SJSA1 (cell line): ENCODE measurements around the gene VRK3. TPM values are rescaled to one million over a fixed set of nuclear protein-coding genes. Genes with fewer than 3 reads are reported as not detected.

ENCODE experiments used
- DNase-seq, 2 experiments: peaks; one replicate each; pipeline ENCODE4 v3.0.0-alpha.2; 2015 to 2020; ENCODE audit warnings: low spot score in 2 of 2, low read depth in 1 of 2
- H3K27ac ChIP-seq: fragments of 250-450 bp; sonication (Bioruptor Pico); 2 replicates; pipeline ENCODE4 v1.5.1; 2020; ENCODE audit warnings: mild to moderate bottlenecking, moderate library complexity
- H3K27me3 ChIP-seq: fragments of 250-450 bp; sonication (Bioruptor Pico); replicated peaks from 2 replicates; pipeline ENCODE4 v1.5.1; 2020; ENCODE audit warnings: mild to moderate bottlenecking, moderate library complexity
- H3K36me3 ChIP-seq: fragments of 250-450 bp; sonication (Bioruptor Pico); 2 replicates; pipeline ENCODE4 v1.5.1; 2020; ENCODE audit warnings: mild to moderate bottlenecking
- H3K4me1 ChIP-seq: fragments of 250-450 bp; sonication (Bioruptor Pico); replicated peaks from 2 replicates; pipeline ENCODE4 v1.6.1; 2021; ENCODE audit warnings: mild to moderate bottlenecking
- H3K4me3 ChIP-seq: fragments of 250-450 bp; sonication (Bioruptor Pico); 2 replicates; pipeline ENCODE4 v1.5.1; 2020; ENCODE audit warnings: mild to moderate bottlenecking
- H3K9me3 ChIP-seq: fragments of 250-450 bp; sonication (Bioruptor Pico); replicated peaks from 2 replicates; pipeline ENCODE4 v1.5.1; 2020; ENCODE audit warnings: mild to moderate bottlenecking
- total RNA-seq: library from RNA; depleted of rRNA; stranded (reverse); fragments of >200 nt; shearing (Covaris generic); gene quantifications from 2 replicates; pipeline ENCODE4 v1.2.3, GENCODE V29; 2014

The VRK3 gene
- total RNA-seq, 1 experiment from 2014 or later, result 33.2 TPM

DNA sequence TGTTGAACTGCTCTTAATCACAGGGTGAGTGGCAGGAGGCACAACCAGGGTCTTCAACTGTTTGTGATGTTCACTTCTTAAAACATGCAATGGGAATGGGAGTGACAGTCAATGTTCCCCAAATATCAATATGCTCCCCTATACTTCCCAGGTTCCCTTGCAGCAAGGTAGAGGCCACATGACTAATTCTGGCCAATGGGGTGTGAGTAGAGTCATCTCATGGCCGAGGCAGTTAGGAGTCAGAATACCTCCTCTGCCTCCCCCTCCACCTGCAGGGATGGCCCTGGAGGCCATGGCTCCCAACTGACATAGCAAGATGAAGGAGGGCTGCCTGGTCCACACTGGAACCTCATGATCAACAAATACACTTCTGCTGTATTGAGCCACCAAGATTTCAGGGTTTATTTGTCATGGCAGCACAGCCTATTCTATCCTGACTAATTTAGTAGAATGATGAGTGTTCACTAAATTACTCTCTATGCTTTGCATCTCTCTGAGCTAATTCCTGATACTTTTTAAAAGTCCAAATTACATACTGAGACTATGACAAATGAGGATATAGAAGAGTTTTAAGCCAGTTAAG, 8.9 kb downstream of the VRK3 start:
- DNase-seq, result no peak
- Histone ChIP-seq H3K36me3 (peaks cover 75% of the 10 kb centered on the region), H3K27me3 (no peaks in the 10 kb centered on the region), H3K27ac (no peak overlapping the region), H3K4me3 (no peak overlapping the region), H3K9me3 (no peaks in the 10 kb centered on the region), H3K4me1 (peaks cover 8% of the 10 kb centered on the region)

DNA sequence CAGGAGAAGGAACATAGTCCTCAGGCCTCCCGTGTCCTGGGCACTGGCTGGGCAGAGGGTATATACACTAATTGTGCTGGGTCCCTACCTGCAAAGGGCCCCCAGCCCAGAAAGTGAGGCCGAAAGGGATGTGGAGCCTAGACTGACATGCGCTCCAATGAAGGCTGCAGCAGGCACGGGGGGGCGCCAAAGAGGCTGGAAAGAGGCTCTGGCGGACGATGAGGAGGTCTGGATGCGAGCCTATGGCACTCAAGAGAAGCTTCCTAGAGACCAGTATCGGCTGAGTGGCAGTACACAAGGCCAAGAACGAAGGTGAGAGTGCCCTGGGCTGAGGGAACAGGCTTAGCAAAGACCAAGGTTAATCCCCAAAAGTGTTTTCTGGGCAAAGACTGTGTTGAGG, 16.6 kb downstream of the VRK3 start:
- H3K4me3 ChIP-seq, result no peak overlapping the region
- peaks cover 49% of the 10 kb centered on the region for H3K36me3 ChIP-seq
- no peak for DNase-seq
- H3K4me1 ChIP-seq, result peaks cover 10% of the 10 kb centered on the region
- no peaks in the 10 kb centered on the region for H3K9me3 ChIP-seq
- H3K27ac ChIP-seq, result no peak overlapping the region
- no peaks in the 10 kb centered on the region for H3K27me3 ChIP-seq

DNA sequence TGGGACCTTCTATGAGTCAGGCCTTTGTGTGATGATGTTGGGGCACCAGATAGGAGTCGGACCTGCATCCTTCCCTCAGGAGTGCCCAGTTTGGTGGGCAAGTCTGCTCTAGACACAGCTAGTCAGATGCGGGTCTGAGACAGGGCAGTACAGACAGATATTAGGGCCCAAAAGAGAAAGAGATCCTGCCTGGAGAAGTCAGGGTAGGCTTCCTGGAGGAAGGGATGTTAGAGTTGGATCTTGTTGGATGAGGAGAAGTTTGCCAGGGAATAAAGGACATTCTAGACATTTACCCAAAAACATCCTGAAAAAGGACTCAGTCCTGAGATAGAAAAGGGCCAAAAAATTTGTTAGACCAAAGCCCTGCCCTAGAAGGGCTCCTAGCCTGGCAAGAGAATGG, 17.2 kb downstream of the VRK3 start:
- Histone ChIP-seq H3K36me3 (peaks cover 49% of the 10 kb centered on the region), H3K27me3 (no peaks in the 10 kb centered on the region), H3K27ac (no peak overlapping the region), H3K4me1 (peaks cover 11% of the 10 kb centered on the region), H3K9me3 (no peaks in the 10 kb centered on the region), H3K4me3 (no peak overlapping the region)
- DNase-seq, result no peak

DNA sequence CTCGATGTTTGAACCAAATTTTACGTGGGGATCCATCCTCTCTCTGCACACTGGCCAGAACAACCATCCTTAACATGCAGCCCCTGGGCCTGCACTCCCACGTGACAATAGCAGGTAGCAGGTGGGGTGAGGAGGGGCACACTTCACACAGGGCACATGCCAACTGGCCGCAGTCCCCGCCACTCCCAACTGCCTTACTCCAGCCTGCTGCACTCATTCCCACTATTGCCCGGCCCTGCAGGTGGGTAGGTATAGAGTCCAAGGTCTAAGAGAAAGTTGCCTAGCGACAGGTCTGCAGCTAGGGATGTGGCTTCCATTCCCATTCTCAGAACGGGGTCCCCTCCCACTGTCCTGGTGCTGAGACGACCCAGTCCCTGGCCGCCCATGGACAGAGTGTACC, 18.0 kb downstream of the VRK3 start:
- no peak for DNase-seq
- peaks cover 49% of the 10 kb centered on the region for H3K36me3 ChIP-seq

DNA sequence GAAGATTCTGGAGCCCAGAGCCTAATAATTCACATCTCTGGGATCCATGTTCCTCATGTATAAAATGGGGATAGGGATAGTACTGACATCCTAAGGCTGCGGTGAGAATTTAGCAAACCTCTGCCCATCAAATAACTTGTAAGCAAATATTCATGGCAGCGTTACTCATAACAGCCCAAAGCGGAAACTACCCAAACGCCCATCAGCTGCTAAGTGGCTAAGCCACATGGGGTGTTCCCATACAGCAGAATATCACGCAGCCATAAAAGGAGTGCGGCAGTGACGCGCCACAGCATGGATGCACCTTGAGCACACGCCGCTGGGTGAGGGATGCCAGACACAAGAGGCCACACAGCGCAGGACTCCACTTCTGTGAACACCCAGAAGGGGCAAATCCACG, 19.7 kb downstream of the VRK3 start:
- Histone ChIP-seq H3K27me3 (no peaks in the 10 kb centered on the region), H3K4me1 (peaks cover 11% of the 10 kb centered on the region), H3K4me3 (no peak overlapping the region), H3K9me3 (no peaks in the 10 kb centered on the region), H3K27ac (no peak overlapping the region), H3K36me3 (peaks cover 58% of the 10 kb centered on the region)
- no peak for DNase-seq

More for the DNA sequence above, 18.0 kb downstream of the VRK3 start:
- Histone ChIP-seq H3K4me3 (no peak overlapping the region), H3K27ac (no peak overlapping the region), H3K4me1 (peaks cover 11% of the 10 kb centered on the region), H3K27me3 (no peaks in the 10 kb centered on the region), H3K9me3 (no peaks in the 10 kb centered on the region)

DNA sequence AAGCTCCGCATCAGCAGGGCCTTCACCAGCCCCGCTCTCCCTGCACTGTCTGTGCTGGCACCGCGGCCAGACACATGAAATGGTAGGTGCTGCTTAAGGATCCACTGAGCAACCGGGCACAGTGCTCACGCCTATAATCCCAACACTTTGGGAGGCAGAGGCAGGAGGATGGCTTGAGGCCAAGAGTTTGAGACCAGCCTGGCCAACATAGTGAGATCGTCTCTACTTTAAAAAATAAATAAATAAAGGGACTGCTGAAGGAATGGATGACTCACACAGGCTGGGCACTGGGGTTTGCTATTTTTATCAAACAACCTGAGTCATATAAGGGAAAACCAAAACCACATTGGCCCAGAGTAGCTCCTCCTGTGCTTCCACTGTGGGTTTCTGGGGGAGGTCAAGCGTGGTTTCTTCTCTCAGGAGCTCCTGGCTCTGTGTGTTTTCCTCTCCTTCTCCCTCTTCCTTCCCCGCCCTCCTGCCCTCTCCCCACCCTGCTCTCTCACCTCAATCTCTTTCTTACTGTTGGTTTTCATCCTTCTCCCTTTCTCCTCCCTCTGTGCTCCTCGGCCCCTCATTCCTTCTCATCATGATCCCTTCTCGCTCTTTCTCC, 21.3 kb downstream of the VRK3 start:
- Histone ChIP-seq H3K9me3 (no peaks in the 10 kb centered on the region), H3K4me1 (peaks cover 11% of the 10 kb centered on the region), H3K4me3 (no peak overlapping the region), H3K27ac (peak overlapping the region; percentile 28), H3K27me3 (no peaks in the 10 kb centered on the region), H3K36me3 (peaks cover 68% of the 10 kb centered on the region)
- DNase-seq, result peak; percentile 81 to 85

DNA sequence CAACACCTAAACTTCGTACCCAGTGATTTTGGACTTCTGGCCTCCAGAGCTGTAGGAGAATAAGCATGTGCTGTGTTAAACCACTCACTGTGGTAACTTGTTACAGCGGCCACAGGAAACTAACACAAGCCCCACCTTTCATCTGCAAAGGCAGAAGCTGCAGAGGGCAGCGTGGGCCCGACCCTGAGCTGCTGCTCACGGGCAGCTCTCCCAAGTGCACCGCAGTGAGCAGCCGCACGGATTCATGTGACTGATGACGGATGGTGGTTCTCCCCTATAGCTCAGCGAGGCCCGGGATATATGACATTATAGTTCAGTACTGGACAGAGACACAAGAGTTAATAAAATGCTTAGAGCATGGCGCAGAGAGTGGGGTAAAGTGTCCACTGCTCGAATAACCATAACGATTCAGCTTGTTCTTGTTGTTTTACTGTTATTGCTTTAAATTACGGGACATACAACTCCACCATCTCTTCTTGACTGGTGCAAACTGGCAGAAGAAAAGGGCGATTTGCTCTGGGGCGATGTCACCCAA, 21.9 kb downstream of the VRK3 start:
- H3K27ac ChIP-seq, result no peak overlapping the region
- no peaks in the 10 kb centered on the region for H3K27me3 ChIP-seq
- no peak overlapping the region for H3K4me3 ChIP-seq
- DNase-seq, result no peak
- peaks cover 62% of the 10 kb centered on the region for H3K36me3 ChIP-seq
- peaks cover 11% of the 10 kb centered on the region for H3K4me1 ChIP-seq
- H3K9me3 ChIP-seq, result no peaks in the 10 kb centered on the region

DNA sequence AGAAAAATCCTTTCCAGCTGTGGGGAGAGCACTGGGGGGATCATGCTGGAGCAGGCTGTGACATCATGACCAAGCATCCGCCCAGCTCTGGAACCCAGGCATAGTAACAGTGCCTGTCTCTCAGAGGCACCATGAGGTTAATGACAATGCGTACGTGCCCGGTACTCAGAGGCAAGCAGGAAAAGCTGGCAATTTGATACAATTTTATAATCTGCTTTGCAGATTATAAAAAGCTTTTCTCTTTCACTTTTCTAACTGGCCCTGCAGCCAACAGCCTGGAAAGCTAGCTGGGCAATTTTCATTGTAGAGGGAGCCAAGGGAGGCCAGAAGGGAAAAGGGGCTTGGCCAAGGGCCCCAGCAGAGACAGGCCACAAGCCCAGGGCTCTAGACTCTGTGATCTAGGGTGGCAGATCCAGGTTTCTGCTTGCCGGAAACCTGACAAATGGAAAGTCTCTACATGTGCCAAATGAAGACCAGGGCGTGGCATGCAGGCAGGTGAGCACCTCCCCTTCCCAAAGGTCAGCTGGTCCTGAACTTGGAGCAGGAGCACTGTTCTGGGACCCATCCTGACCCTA, 22.7 kb downstream of the VRK3 start:
- H3K36me3 ChIP-seq, result peaks cover 62% of the 10 kb centered on the region

DNA sequence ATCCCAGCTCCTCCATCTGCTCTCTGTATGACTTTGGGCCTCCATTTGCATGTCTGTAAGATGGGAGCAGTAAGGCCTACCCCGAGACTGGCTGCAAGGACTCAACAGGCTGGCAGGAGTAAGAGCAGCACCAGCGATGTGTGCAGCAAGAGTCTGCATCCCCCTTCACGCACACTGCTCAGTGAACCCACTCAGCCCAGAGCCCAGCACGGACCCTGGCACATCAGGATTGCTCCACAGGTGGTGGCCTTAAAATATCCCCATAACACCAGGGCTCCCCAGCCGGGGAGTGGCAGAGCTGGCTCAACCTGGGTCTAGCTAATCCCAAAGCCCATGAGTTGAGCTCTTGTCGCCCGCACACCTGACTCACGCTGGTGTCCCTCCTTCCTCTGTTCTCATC, 23.4 kb downstream of the VRK3 start:
- H3K27ac ChIP-seq, result no peak overlapping the region
- H3K36me3 ChIP-seq, result peaks cover 60% of the 10 kb centered on the region
- H3K4me3 ChIP-seq, result no peak overlapping the region
- no peaks in the 10 kb centered on the region for H3K27me3 ChIP-seq
- no peak for DNase-seq
- no peaks in the 10 kb centered on the region for H3K9me3 ChIP-seq
- peaks cover 11% of the 10 kb centered on the region for H3K4me1 ChIP-seq

More for the DNA sequence above, 22.7 kb downstream of the VRK3 start:
- Histone ChIP-seq H3K4me3 (no peak overlapping the region), H3K4me1 (peaks cover 11% of the 10 kb centered on the region), H3K9me3 (no peaks in the 10 kb centered on the region), H3K27me3 (no peaks in the 10 kb centered on the region), H3K27ac (no peak overlapping the region)
- DNase-seq, result no peak

DNA sequence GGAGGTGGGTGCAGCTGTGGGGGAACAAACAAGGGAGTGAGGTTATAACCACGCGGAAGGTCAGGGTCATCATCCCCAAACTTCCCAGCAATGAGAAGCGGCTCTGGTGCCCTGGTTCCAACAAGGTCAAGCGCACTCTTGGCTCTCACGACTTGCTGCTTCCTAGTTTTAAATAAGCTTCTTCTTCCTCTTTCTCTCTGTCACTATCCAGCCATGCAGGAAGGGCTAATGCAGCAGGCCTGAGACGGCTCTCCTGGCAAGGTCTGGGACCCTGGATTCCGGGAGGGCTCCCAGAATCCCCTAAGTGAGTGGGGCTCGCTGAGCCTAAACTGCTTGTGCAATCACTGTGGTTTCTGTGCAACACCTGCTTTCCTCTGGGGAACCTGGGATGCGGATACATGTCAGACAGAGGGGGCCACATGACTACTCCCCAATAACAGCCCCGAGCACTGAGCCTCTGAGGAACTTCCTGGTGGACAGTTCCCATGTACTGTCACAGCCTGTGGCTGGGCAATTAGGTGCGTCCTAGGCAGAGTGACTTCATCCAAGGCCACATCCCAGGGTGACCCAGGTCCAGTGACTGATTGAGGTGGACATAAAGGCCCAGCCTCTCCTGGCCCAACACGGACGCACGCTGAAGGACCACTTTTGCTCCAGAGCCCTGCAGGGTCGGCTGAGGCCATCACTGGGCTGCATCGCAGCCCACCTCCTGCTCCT, 24.2 kb downstream of the VRK3 start:
- Histone ChIP-seq H3K27ac (no peak overlapping the region), H3K9me3 (no peaks in the 10 kb centered on the region), H3K27me3 (no peaks in the 10 kb centered on the region), H3K36me3 (peaks cover 65% of the 10 kb centered on the region), H3K4me3 (no peak overlapping the region), H3K4me1 (peaks cover 11% of the 10 kb centered on the region)
- no peak for DNase-seq

DNA sequence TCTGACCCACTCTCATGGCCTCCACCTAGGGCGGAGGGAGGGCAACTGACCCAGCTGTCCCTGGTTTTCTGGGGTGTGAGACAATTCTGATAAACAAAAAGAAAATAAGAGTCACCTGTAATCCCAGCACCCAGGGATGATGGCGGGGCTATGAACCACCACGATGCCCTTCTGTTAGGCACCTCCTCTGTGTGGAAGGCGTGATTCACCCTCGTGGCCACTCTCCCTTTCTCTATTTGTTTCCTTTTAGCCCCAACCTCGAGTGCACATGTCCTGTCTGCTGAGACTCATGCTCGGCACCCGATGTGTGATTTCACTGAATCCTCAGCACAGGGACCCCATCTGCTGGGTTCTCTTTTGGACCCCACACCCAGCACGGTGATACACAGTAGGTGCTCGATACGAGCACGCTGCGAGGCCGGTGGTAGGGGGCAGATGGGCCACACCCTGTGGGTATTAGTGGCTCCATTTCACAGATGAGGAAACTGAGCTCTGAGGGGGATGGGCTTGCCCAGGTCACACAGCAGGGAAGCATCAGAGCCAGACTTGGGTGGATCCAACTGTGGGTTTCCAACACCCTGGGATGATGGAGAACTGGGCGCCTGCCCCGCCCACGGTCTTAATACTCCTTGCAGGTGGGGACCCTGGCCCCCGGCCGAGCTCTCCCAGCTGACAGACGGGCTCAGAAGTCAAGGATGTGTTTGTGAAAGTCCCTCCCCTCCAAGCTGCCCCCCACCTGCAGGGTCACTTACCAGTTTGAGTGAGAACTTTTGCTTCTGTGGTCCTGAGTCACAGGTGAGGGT, 24.9 kb downstream of the VRK3 start:
- Histone ChIP-seq H3K36me3 (peaks cover 69% of the 10 kb centered on the region), H3K4me1 (peaks cover 11% of the 10 kb centered on the region), H3K27me3 (no peaks in the 10 kb centered on the region), H3K27ac (no peak overlapping the region), H3K9me3 (no peaks in the 10 kb centered on the region), H3K4me3 (no peak overlapping the region)
- no peak for DNase-seq

DNA sequence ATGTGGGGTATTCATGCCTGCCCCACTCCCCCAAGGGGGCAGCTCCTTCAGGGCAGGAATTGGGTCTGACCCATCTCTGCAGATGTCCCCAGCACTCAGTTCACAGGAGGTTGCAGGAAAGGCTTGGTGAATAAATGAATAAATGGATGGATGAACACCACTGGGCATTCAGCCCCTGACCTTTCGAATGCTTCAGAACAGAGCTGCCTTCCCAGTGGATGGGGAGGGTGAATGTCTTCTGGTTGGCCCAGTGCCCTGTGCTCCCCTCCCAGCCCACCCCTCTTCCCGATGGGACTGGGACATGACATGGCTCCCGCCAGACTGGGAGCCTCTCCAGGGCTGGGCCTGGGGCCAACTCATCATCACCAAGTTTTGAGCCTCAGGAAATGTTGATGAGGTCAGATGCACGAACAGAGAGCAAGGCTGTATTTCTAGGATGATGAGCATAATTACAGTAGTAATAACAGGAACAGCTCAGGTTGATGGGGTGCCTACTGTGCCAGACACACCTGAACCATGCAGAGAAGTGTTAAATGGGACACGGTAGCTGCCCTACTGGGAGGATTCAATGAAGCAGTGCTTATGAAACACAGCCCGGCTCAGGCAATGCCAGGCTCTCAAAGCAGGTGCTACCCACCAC, 25.7 kb downstream of the VRK3 start:
- Histone ChIP-seq H3K4me3 (no peak overlapping the region), H3K27me3 (no peaks in the 10 kb centered on the region), H3K9me3 (no peaks in the 10 kb centered on the region), H3K4me1 (peaks cover 9% of the 10 kb centered on the region), H3K27ac (no peak overlapping the region), H3K36me3 (peaks cover 72% of the 10 kb centered on the region)
- DNase-seq, result no peak

DNA sequence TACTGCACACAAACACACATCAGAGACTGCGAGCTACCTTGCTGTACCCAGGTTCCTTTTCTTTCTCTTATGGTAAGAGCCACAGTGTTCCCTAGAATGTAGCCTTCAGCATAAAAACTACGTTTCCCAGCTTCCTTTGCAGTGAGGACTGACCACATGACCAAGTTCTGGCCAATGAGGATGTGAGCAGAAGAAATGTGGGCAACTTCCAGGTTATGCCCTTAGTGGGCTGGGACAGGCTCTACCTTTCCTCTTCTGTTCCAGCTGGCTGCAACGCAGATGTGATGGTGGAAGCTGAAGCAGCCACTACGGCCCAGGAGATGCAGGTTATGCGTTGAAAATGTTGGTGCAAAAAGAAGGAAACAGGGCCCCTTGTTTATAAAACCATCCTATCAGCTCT, 27.5 kb downstream of the VRK3 start:
- H3K27me3 ChIP-seq, result no peaks in the 10 kb centered on the region
- H3K4me1 ChIP-seq, result no peaks in the 10 kb centered on the region
- no peak for DNase-seq
- H3K36me3 ChIP-seq, result peaks cover 73% of the 10 kb centered on the region
- H3K27ac ChIP-seq, result no peak overlapping the region
- no peaks in the 10 kb centered on the region for H3K9me3 ChIP-seq
- no peak overlapping the region for H3K4me3 ChIP-seq
